HG03039 (cell line): ENCODE results near the gene AKAP14.
A peak's percentile ranks its signal among the peaks of the same experiment; 100 is the strongest.
"Not testable (repeated sequence)": the region's sequence is repeated elsewhere in the genome, so short reads cannot be mapped to it uniquely, and the experiment has no call there.

Source experiments
- ATAC-seq: cut with Tn5 transposase; IDR thresholded peaks from one replicate; pipeline ENCODE4 v1.9.1; 2021; ENCODE audit warnings: mild to moderate bottlenecking, moderate library complexity; ENCODE audit not compliant: unreplicated experiment

Gene AKAP14

DNA sequence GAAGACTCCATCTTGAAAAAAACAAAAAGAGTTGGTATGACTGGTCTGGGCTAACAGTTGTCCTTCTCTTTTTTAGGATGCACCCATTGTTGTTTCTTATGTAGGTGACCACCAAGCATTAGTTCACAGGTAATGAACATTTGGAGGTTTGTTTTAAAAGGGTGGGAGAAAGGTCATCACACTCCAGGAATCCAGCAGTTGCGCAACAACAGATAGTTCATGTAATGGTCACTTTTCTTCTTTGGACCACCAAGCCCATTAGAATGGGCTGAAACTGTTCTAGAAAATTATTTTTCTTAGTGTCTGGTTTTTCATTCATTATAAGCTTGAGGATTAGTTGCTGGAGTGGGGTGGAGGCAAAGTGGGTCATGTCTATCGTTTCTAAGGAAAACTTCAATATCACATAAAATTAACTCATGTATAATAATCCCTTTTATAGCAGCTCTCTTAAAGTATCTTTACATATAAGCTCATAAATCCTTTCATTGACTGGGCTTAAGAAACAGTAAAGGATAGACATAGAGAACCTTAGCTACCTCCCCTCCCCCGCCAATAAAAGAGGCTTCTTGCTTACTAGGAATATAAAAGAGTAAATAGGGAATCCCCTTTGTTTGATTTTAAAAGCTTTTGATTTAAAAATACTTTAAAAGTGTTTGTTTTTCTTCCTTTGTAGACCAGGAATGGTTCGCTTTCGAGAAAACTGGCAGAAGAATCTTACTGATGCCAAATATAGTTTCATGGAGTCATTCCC, 24.3 kb downstream of the AKAP14 start:
- no peak for ATAC-seq

DNA sequence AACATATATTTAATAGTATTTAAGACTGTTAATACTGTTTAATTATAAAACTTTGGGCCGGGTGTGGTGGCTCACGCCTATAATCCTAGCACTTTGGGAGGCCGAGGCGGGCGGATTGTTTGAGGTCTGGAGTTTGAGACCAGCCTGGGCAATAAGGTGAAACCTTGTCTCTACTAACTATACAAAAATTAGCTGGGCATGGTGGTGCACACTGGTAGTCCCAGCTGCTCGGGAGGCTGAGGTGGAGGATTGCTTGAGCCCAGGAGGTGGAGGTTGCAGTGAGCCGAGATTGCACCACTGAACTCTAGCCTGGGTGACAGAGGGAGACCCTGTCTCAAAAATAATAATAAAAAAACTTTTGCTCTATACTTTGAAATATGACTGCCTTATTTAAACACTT, 26.7 kb downstream of the AKAP14 start:
- ATAC-seq = not testable (repeated sequence)

DNA sequence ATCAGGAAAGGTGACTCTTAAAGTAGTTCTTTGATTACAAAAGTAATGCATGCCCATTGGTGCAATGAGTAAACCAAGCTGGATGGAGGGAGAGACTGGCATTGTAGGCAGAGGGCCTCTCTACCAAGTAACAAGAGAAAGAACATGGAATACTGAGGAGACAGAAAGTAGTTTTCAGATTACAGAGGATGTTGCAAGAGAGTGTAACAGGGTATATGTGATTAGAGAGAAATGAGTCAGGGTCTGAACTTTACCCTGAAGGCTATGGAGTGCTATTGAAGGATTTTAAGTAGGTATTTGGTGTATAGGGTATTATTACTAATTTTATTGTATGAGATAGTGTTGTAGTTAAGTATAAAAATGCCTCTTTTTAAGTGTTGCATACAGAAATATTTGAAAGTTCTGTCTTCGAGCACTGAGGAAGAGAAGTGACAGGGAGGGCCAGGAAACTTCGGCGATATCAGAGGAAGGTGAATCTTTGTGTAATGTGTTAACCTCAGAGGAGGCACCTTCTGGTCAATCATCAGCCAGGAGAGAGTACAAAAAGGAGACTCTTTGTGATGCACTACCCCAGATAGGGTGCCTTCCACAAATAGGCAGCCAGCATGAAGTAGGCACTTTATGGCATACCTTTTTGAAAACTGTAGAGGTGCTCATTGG, 39.7 kb downstream of the AKAP14 start:
- no peak for ATAC-seq

DNA sequence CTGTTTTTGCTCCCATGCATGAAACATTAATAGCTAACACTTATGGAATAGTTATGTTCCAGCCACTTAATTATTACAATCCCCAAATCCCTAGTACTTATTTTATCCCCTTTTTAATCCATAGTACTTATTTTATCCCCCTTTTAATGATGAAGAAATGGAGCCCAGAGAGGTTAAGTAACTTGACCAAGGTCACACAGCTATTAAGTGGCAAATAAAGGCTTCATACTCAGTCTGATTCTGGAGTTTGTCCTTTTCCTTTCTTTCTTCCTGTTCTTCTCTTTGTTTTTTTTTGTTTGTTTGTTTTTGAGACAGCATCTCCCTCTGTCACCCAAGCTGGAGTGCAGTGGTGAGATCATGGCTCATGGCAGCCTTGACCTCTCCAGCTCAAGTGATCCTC, 45.6 kb downstream of the AKAP14 start:
- no peak for ATAC-seq

DNA sequence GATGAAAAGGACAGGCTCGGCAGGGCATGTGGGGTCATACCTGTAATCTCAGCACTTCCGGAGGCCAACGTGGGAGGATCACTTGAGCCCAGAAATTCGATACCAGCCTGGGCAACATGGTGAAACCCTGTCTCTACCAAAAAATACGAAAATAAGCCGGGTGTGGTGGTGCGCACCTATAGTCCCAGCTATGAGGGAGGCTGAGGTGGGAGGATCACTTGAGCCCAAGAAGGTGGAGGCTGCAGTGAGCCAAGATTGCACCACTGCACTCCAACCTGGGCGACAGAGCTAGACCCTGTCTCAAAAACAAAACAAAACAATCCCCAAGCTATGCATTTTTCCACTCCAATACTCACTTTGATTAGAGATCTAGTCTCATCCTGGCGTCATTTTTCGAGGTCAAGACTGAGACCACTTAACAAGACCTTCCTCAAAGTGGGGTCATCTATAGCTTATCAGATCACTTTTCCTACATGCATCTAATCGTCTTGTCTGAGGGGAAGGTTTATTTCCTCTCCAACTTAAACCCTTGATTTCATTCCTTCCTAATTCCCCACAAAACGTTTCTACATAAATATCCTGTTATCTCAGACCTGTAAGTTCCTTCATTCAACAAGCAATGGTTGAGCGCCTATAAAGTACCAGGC, 46.6 kb downstream of the AKAP14 start:
- ATAC-seq = no peak

DNA sequence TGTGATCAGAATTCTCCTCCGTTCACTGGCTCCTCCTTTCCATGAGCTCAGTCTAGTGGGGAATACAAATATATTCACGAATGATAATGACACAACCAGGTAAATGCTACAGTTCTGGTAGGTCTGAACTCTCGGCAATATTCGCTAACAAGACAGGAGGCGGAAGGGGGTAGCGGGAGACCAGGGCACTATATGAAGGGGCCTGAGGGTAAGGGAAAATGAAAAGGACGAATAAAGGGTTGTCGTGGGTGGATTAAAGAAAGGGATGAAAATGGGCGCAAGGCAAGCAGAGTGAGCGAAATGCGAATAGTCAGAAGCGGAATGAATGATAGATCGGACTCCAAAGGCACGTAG, 47.1 kb downstream of the AKAP14 start:
- no peak for ATAC-seq

DNA sequence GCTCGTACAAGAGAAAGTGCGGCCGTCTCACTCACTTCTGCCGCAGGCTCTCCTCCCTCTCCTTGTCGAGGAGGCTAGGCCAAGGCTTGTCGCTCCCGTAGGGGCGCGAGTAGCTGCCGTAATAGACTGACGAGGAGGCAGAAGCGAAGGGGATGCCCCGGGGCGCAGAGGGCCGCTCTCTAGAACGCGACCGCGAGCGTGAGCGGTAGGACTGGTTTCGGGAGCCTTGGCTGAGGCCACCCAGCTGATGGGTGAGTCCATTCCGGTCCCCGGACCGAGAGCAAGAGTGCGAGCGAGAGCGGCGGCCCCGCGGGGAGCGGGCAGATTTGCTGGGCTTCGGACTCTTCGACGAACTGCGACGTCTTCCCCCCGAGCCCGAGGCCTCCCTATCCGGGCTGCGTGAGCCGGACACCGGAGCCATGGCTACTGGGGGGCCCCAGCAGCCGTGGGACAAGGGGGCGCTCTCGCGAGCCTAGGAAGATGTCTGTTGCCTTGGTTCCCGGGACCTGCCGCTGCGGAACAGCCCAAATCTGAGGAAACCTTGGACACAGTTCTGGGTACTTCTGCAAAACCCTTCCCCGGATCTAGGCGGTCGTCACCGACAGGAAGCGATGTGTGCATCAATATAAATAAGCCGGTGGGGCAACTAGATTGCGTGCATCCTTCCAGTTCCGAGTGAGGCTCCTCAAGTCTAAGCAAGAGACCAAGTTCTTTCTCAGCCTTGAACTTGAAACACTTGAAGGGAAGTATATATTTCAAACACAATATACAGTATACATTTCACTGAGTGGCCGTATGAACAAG, 47.7 kb downstream of the AKAP14 start, which contains the start of gene NKAP:
Gene NKAP (minus strand): TSS at position 567 of the 804 bp plus-strand sequence. CDS start 146 bp downstream, at position 421.
- peak; percentile 84 for ATAC-seq

DNA sequence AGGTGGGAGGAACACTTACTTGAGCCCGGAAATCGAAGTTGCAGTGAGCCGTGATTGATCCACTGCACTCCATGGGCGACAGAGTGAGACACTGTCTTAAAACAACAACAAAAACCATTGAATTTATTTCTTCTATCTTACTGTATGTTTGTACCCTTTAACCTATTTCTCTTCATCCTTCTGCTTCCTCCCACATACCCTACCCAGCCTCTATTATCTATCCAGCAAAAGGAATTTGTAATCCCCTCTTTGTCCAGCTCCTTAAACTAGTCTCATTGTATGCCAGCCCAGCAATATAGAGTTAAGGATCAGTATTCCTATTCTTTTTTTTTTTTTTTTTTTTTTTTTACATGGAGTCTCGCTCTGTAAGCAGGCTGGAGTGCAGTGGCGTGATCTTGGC, 49.8 kb downstream of the AKAP14 start:
- ATAC-seq = no peak

DNA sequence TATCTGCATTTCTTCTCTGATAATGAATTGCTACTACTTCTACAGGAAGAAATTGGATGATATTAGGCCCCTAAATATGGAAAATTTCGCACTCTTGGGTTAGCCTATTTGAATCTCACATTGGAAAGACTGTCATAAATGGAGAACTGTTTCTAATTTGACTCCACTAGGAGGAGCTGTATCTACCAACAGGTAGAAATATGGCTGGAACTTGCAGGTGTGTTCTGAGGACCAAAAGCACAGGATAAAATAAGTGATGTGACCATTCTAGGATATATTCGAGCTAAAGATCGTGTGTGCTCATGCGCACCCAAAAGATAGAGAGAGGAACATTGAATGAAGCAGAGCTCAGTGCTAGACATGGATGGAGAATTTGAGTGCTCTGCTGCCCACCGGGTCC, 52.7 kb downstream of the AKAP14 start:
- ATAC-seq = no peak

DNA sequence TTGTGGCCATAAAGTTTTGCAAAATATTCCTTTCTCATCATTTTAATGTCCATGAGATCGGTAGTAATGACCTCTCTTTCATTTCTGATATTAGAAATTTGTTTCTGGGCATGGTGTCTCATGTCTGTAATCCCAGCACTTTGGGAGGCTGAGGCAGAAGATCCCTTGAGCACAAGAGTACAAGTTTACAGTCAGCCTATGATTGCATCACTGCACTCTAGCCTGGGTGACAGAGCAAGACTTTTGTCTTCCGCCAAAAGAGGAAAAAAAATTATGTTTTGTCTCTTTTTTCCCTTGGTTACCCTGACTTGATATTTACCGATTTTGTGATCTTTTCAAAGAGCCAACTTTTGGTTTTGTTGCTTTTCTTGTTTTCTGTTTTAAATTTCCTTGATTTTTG, 58.7 kb downstream of the AKAP14 start:
- ATAC-seq = no peak

DNA sequence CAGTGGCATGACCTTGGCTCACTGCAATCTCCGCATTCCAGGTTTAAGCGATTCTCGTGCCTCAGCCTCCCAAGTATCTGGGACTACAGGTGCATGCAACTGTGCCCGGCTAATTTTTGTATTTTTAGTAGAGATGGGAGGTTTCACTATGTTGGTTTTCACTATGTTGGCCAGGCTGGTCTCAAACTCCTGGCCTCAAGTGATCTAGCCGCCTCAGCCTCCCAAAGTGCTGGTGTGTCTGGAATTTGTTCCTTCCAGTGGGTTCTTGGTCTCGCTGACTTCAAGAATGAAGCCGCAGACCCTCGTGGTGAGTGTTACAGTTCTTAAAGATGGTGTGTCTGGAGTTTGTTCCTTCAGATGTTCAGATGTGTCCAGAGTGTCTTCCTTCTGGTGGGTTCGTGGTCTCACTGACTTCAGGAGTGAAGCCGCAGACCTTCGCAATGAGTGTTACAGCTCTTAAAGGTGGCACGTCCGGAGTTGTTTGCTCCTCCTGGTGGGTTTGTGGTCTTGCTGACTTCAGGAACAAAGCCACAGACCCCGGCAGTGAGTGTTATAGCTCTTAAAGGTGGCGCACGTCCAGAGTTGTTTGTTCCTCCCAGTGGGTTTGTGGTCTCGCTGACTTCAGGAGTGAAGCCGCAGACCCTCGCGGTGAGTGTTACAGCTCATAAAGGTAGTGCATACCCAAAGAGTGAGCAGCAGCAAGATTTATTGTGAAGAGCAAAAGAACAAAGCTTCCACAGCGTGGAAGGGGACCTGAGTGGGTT, 60.3 kb downstream of the AKAP14 start:
- ATAC-seq = not testable (repeated sequence)

DNA sequence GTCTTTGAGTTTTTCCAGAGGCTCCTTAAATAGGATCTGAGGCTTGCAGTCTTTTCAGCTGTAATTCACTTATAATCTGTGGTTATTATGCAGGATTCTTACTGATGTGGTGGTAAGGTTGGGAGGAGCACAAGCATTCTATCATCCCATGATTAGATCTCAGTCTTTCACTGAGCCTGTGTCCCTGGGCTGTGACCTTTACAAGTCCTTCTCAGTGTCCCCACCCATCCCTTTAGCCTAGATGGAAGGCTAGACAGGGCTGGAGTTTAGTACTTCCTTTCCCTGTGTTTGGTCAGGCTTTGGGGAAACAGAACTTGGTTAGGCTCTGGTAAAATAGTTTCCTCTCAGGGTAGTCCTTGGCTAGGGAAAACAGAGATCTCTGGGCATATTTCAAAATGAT, 64.9 kb downstream of the AKAP14 start:
- ATAC-seq = no peak

DNA sequence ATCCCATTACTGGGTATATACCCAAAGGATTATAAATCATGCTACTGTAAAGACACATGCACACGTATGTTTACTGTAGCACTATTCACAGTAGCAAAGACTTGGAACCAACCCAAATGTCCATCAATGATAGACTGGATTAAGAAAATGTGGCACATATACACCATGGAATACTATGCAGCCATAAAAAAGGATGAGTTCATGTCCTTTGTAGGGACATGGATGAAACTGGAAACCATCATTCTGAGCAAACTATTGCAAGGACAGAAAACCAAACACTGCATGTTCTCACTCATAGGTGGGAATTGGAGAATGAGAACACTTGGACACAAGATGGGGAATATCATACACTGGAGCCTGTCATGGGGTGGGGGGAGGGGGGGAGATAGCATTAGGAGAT, 71.1 kb downstream of the AKAP14 start:
- ATAC-seq = not testable (repeated sequence)
